GM18499 (cell line): ENCODE data around the gene ZBP1.

Source experiments
- ATAC-seq: cut with Tn5 transposase; IDR thresholded peaks from one replicate; pipeline ENCODE4 v1.9.1; 2021; ENCODE audit warnings: moderate number of reproducible peaks; ENCODE audit not compliant: insufficient read depth, unreplicated experiment

The ZBP1 gene

DNA sequence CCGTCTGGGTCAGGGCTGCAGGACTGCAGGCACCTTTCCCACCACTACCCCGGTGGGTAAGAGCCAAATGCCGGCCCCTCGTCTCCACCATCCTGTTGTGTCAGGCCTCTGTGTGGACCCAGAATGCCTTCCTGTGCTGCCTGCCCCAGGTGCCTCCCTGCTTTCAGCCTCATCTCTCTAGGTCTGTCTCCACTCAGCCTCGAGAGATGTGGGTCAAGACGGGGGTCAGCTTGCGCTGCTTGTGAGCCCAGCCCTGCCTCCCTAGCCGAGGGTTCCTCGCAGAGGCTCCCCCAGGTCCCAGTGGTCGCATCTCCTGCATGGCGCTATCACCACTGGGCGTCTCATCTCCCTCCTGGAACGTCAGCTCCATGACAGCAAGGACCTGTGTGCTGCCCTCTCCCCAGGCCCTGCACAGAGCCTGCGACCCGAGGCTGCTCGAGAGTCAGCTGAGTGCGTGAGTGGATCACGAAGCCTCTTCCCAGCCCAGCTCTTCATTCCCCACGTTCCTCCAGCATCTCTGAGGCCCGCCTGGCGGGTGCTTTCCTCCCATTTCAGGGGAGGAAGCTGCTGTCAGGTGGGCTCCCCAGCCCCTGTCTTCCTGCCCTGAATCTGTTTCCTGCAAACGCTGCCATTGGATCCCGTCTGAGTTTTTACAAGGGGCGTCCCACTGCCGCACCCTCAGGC, 38.7 kb upstream of the ZBP1 start:
- ATAC-seq, result no peak

DNA sequence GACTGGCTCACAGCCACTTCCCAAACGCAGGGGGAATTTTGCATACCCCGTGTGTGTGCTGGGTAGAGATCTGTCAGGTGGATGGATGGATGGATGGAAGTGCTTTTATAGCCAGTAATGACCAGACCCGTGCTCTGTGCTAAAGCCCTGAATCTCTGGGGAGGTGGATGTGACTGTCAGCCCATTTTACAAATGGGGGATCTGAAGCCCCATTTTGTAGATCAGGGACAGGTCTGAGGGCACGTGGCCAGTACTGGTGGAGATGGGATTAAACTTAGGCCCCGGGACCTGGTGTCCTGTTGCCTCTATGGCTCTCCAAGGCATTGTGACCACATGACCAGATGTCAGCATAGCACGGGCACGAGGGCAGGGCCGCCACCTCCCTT, 38.2 kb upstream of the ZBP1 start:
- no peak for ATAC-seq

DNA sequence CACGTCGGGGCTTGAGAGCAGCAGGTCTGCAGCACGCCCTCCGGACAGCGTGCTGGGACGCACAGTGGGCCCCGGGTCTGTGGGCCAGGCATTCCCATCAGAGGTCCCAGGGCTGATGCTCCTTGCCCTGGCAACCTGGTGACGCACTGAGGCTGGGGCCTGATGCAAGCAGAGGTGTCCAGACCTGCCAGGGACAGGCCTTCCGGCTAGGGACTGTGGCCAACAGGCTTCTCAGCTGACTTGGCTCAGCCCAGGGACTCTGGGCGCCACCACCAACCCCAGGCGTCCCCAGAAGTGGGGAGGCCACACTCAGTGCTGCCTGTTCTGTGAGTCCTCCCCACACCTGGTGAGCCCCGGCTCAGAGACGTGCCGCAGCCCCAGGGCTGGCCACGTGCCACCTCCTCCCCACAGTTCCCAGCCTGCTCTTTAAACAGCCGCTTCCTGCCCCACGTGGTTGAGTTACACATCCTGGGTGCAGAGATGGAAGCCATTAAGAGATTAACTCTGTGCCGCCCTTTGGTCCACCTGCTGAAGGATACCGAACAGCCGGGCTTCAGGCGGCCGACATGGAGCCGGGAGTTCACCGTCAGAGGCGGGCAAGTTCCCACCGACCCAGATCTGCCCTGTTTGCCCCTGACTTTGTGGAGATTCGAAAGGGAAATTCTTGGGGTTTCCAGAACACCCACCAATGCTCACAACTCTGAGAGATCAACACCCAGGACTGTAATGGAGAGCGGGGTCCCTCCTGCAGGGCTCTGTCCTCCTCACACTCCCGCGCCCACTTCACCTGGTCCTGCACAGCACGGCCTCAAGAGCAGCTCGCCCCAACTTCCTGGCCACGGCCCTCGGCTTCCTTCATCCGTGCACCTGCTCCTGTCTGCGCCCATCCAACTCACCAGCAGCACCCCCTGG, 37.6 kb upstream of the ZBP1 start:
- ATAC-seq, result no peak

DNA sequence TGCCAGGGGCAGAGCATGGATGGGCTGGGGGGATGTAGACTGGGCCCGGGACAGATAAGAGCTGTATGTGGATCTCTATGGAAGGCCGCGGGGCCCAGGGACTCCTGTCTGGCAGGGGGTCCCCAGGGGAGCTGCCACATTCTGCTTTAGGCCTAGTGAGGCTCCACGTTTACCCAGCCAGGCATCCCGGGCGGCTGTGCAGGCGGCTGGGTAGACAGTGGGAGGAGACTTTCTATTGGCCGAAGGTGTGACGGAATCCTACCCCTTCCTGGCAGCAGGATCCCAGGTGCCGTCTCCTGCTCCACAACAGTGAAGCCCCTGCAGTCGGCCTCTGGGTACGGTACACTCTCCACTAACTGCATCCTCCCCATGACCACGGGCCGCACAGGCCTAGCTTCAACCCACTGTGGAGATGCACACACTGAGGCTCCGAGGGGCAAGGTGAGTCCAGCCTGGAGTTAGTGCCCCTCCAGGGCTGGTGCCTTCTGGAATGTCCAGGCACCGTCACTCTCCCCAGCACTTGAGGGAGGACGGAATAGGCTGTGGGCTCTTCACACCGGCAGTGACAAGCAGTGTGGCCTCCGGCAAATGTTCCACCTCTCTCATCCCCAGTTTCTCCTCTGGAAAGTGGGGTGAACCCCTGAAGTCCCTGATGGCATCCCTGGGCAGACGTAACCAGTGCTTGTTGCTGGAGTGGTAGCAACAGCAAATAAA, 36.8 kb upstream of the ZBP1 start:
- ATAC-seq, result no peak

DNA sequence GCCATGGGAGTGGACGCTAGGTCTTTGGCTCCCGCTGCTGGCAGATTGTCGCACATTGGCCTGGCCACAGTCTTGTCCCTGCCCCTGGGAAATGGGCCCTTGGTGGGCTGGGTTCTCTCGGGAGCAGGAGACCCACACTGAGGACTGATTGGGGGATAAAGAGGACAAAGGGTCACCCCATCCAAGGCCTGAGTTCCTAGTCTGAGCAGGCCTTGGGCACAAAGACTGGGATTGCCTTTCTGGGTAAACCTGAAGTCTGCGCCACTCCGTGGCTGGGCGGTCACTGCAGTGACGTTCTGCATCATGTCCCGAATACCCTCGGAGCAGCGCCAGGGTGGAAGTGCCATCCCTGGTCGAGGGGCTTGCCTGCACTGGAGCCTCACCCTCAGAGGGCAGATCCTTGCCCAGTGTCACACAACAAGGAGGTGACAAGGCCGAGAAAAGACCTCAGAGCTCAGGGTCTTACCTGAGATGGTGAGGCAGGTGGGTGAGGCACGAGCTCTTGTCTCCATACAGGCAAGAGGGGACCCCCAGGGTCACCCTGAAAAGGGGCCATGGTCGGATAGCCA, 36.1 kb upstream of the ZBP1 start:
- ATAC-seq, result no peak

DNA sequence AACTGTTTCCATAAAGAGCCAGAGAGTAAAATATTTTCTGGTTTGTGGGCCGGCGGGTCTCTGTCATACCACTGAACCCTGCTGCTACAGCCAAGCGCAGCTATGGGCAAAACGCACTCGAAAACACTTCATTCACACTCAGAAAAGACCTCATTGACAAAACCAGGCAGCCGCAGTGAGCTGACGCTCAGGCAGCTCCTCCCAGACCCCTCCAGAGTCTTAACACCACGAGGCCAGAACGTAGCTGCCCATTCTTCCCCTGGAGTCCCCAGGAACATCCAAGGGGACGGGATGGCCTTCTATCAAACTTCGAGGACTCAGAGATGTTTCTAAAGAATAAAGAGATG, 35.6 kb upstream of the ZBP1 start:
- ATAC-seq, result no peak

DNA sequence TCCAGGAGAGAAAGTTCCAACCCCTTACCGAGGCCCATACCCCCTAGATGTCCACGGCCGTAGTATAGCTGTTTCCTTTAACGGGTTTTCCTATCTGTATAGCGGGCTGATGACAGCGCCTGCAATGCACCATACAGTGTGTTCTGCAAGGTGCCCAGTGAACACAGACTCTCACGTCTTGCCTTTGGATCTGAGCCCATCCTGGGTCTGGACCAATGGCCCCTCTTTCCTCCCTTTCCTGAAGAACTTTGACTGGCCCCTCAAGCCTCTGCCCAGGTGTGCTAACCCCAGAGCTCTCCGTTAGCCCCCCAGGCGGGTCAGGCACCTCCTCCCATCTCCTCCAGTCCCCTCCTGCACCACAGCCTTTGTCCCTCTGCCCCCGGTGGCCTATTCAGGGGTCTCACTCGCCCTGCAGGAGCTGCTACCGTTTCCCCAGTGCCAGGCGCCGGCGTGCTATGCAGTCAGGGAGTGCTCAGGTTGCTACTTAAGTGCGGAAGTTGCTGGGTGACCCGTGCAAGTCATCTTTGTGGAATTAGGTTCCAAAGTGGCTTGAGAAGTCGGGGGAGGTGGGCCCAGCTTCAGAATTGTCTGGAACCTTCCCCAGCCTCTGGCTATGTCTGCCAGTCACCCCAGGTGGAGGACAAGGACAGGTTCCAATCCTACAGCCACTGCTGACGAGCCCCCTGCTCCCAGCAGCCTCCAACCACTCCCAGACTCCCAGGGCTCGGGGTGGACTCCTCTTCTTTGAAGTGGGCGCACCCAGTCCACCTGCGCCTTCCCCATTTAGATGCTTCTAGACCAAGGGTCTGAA, 35.0 kb upstream of the ZBP1 start:
- ATAC-seq, result no peak

- no peak for ATAC-seq
Measured at GRCh38 chr20:57654363-57654997, 34.3 kb upstream of the ZBP1 start.

- ATAC-seq, result no peak
Measured at GRCh38 chr20:57653910-57654309, 33.7 kb upstream of the ZBP1 start.

GRCh38 chr20:57653546-57653900, 33.3 kb upstream of the ZBP1 start:
- no peak for ATAC-seq

DNA sequence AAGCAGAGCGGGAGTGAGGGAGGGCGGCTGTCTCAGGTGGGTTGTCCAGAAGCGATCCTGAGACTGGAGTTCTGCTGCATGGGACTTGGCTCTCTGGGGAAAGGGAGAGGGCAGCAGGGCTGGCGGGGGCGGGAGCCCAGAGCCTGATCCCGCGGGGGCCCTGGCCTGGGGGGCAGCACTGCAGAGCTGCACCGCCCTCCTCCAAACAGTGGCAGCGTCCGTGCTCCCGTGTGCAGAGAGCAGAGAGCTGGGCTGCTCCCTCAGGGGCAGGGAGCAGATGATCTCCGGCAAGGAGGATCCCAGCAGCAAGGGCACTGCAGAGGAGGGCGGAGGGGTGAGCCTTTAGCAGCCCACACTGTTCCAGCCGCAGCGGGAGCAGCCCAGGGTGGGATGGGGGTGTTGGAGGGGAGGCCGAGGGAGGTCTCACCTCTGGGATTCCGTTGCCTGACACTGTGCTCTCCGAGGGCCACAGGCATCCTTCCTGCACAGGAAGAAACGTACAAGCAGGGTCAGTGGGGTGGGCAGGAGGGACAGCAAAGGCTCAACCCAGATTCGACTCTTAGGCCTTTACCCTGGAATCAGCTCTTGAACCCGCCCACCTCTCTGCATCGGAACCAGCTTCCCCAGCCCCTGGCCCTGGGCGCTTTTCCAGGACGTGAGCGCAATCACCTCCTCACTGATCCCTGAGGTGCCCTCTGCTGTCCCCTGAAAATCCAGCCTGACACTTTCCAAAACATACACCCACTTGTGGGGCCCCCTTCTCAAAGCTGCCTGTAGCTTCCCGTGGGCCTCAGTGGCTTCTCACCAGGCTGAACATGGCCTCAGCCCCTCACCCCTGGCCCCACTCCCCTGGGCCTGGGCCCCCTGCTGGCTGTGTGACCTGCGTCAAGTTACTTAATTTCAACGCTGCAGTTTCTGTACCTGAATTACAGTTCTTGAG, 32.6 kb upstream of the ZBP1 start:
- ATAC-seq, result no peak

- ATAC-seq, result no peak
Measured at GRCh38 chr20:57651881-57652605, 31.8 kb upstream of the ZBP1 start.

DNA sequence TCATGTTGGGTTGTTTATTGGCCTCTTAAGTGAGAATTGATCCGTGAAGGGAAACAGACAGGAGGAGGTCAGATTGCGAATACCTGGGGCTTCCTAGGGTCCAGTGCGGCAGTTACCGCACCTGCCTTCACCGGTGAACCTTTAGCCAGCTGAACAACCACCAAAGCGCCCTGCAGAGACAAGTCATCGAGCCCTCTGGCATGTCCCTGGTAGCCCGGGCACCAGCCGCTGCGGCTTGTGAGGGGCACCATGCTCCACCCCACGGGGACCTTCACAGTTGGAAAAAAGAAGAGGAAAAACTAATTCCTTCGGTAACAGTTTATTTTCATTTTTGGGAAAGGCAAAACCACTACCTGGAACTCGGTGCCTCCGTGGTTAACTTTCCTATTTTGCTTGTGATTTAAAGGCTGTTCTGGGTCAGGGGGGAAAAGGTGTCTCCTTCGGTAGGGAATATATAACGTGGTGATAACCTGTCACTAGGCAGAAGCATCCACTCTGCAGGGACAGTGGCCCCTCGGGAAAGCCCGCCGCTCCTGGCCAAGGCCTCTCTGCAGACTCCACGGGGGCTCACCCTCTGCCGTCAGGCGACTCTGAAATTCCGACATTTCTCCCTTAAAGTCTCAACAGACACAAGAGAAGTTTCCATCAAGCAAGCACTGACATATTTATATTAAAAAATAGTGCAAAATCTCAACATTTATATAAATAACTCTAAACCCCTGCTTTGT, 30.7 kb upstream of the ZBP1 start:
- ATAC-seq, result no peak

GRCh38 chr20:57650266-57650665, 30.0 kb upstream of the ZBP1 start:
- no peak for ATAC-seq

- ATAC-seq, result no peak
Measured at GRCh38 chr20:57649617-57650015, 29.4 kb upstream of the ZBP1 start.

GRCh38 chr20:57648878-57649616, 28.8 kb upstream of the ZBP1 start:
- ATAC-seq, result no peak
